DND-41 (cell line): Measurements from ENCODE around the gene GALNT13.

Experiments
- ATAC-seq: fragments of 200-7000 bp; cut with Tn5 transposase; 3 replicates; pipeline ENCODE4 v1.9.1; 2021; ENCODE audit warnings: low read depth; ENCODE audit not compliant: insufficient read depth
- DNase-seq: peaks from one replicate; pipeline ENCODE4 v3.0.0-alpha.2; 2020
- H2AFZ ChIP-seq: 2 replicates; pipeline ENCODE4 v1.6.0; 2012; ENCODE audit warnings: low read depth, low read length
- H3K27ac ChIP-seq: 2 replicates; pipeline ENCODE4 v1.5.1; 2012; ENCODE audit warnings: low read length, inconsistent platforms
- H3K27me3 ChIP-seq: fragments of 200-600 bp; sonication (generic); 2 replicates; pipeline ENCODE4 v1.6.0; 2012; ENCODE audit warnings: low read length, mild to moderate bottlenecking, inconsistent platforms; ENCODE audit not compliant: insufficient read depth, poor library complexity
- H3K36me3 ChIP-seq: 2 replicates; pipeline ENCODE4 v1.5.1; 2012; ENCODE audit warnings: low read length, inconsistent platforms; ENCODE audit not compliant: insufficient read depth
- H3K4me1 ChIP-seq: 2 replicates; pipeline ENCODE4 v1.5.1; 2012; ENCODE audit warnings: mild to moderate bottlenecking, low read length; ENCODE audit not compliant: insufficient read depth
- H3K4me2 ChIP-seq: 2 replicates; pipeline ENCODE4 v1.6.0; 2012; ENCODE audit warnings: mild to moderate bottlenecking, moderate library complexity, low read length, inconsistent platforms; ENCODE audit not compliant: insufficient read depth
- H3K4me3 ChIP-seq, 2 experiments: fragments of 200-600 bp in 1 of 2; shearing (Covaris generic) in 1 of 2; 2 replicates each; pipeline ENCODE4 v1.5.1; 2012 to 2016; ENCODE audit warnings: inconsistent platforms in 2 of 2, low read length in 2 of 2, mild to moderate bottlenecking in 2 of 2, low read depth in 1 of 2, moderate library complexity in 1 of 2
- H3K79me2 ChIP-seq: 2 replicates; pipeline ENCODE4 v1.6.0; 2012; ENCODE audit warnings: low read length, inconsistent platforms; ENCODE audit not compliant: insufficient read depth
- H3K9ac ChIP-seq: 2 replicates; pipeline ENCODE4 v1.6.0; 2012; ENCODE audit warnings: low read depth, mild to moderate bottlenecking, inconsistent platforms, low read length, moderate library complexity
- H3K9me3 ChIP-seq: 2 replicates; pipeline ENCODE4 v1.5.1; 2012; ENCODE audit warnings: low read length, moderate library complexity, mild to moderate bottlenecking, inconsistent platforms; ENCODE audit not compliant: insufficient read depth, severe bottlenecking
- H4K20me1 ChIP-seq: 2 replicates; pipeline ENCODE4 v1.6.0; 2012; ENCODE audit warnings: low read length; ENCODE audit not compliant: insufficient read depth
- EZH2 ChIP-seq: IDR thresholded peaks from 3 replicates; pipeline ENCODE4 v1.6.1; 2012; ENCODE audit warnings: borderline replicate concordance, low read depth, mild to moderate bottlenecking, moderate library complexity, low read length, inconsistent platforms; ENCODE audit not compliant: severe bottlenecking
- TF ChIP-seq, protein P1 (sequence below): IDR thresholded peaks from 2 replicates; pipeline ENCODE4 v1.5.1; 2012; ENCODE audit warnings: borderline replicate concordance, low read length, moderate library complexity, mild to moderate bottlenecking; ENCODE audit not compliant: poor library complexity, severe bottlenecking; ENCODE audit errors: extremely low read depth

The GALNT13 gene

DNA sequence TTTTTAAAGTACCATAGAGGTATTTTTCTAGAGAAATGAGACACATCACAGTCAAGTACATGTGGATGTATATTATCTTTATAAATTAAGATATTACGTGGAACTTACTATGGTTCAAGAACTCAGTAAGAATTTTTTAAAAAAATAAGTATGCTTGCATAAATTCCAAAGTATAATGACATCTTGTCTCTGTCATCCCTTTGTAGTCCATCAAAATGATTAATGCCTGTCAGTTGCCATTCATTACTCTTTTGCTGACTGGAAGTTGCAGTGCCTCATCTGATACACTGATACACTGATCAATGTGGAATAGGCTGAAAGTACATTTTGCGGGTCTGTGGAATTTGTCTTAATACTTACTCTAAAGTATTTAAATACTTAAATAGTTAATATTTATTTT is 177.2 kb downstream of the GALNT13 start:
- H3K79me2 ChIP-seq = no peaks in the 10 kb centered on the region
- no peaks in the 10 kb centered on the region for H3K36me3 ChIP-seq
- no peak overlapping the region for H3K9ac ChIP-seq
- H3K4me2 ChIP-seq = no peak overlapping the region
- no peaks in the 10 kb centered on the region for H3K27me3 ChIP-seq
- H2AFZ ChIP-seq = no peak overlapping the region
- H3K4me3 ChIP-seq = no peak overlapping the region
- DNase-seq (no peak), ATAC-seq (no peak)
- H3K4me1 ChIP-seq = no peaks in the 10 kb centered on the region
- H4K20me1 ChIP-seq = no peaks in the 10 kb centered on the region
- TF ChIP-seq, protein P1, sequence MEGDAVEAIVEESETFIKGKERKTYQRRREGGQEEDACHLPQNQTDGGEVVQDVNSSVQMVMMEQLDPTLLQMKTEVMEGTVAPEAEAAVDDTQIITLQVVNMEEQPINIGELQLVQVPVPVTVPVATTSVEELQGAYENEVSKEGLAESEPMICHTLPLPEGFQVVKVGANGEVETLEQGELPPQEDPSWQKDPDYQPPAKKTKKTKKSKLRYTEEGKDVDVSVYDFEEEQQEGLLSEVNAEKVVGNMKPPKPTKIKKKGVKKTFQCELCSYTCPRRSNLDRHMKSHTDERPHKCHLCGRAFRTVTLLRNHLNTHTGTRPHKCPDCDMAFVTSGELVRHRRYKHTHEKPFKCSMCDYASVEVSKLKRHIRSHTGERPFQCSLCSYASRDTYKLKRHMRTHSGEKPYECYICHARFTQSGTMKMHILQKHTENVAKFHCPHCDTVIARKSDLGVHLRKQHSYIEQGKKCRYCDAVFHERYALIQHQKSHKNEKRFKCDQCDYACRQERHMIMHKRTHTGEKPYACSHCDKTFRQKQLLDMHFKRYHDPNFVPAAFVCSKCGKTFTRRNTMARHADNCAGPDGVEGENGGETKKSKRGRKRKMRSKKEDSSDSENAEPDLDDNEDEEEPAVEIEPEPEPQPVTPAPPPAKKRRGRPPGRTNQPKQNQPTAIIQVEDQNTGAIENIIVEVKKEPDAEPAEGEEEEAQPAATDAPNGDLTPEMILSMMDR = no peak
- TF ChIP-seq EZH2 = no peak
- H3K27ac ChIP-seq = no peak overlapping the region
- no peaks in the 10 kb centered on the region for H3K9me3 ChIP-seq

DNA sequence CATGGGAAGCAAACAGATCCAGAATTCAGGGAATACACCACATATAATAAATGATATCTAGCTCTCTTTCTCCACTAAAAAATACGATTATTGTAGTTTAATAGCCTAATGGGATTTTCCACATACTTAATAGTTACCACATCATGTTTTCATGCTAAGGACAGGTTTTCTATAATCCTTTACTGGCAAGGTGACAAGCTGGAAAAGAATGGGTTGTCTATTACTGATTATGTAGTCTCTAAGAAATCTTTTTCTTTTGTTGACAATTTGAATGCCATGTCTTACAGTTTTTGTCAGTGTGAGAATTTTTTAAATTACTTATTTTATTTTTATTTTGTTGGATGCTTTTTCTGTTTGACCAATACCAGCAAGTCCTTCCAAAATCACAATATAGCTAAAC is 177.8 kb downstream of the GALNT13 start:
- no peaks in the 10 kb centered on the region for H4K20me1 ChIP-seq
- no peak overlapping the region for H2AFZ ChIP-seq
- no peaks in the 10 kb centered on the region for H3K9me3 ChIP-seq
- no peaks in the 10 kb centered on the region for H3K27me3 ChIP-seq
- H3K4me2 ChIP-seq = no peak overlapping the region
- no peak overlapping the region for H3K9ac ChIP-seq
- no peak overlapping the region for H3K4me3 ChIP-seq
- no peak for DNase-seq
- H3K36me3 ChIP-seq = no peaks in the 10 kb centered on the region
- no peak overlapping the region for H3K27ac ChIP-seq
- H3K79me2 ChIP-seq = no peaks in the 10 kb centered on the region
- no peak for ATAC-seq
- no peak for TF ChIP-seq EZH2
- TF ChIP-seq, protein P1 = no peak
- no peaks in the 10 kb centered on the region for H3K4me1 ChIP-seq

DNA sequence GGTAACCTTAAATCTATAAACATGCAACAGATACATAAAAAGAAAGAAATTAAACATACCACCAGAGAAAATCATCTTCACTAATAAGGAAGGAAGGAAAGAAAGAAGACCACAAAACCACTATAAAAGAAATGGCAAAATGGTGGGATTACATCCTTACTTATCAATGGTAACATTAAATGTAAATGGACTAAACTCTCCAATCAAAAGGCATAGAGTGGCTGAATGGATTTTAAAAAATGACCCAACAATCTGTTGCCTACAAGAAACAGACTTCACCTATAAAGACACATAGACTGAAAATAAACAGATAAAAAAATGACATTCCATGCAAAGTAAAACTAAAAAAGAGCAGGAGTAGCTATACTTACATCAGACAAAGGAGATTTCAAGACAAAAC is 195.4 kb downstream of the GALNT13 start:
- no peaks in the 10 kb centered on the region for H3K4me1 ChIP-seq
- peaks cover 5% of the 10 kb centered on the region for H3K9me3 ChIP-seq
- H3K4me3 ChIP-seq = no peak overlapping the region
- no peaks in the 10 kb centered on the region for H3K79me2 ChIP-seq
- no peaks in the 10 kb centered on the region for H3K27me3 ChIP-seq
- H3K9ac ChIP-seq = no peak overlapping the region
- no peak overlapping the region for H3K4me2 ChIP-seq
- no peaks in the 10 kb centered on the region for H3K36me3 ChIP-seq
- no peak overlapping the region for H3K27ac ChIP-seq
- no peaks in the 10 kb centered on the region for H4K20me1 ChIP-seq
- no peak for ATAC-seq
- TF ChIP-seq, protein P1 = no peak
- TF ChIP-seq EZH2 = no peak
- no peak for DNase-seq
- H2AFZ ChIP-seq = no peak overlapping the region

DNA sequence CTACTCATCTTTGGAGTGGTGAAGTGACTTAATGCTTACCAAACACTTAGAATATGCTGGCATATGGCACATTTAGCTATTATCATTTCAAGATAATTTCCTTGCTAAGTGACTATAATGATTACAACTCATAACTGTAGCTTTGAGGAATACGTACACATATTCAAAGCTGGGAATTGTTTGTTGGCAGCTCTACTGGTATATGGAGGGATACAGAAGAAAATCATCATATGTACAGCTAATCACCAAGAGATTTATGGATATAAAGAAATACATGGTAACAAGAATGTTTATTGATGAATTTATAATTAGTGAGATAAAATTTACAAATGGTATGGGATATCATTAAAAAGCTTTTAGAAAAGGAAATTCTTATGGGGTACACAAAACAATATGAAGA is 207.2 kb downstream of the GALNT13 start:
- no peaks in the 10 kb centered on the region for H3K36me3 ChIP-seq
- ATAC-seq (no peak), DNase-seq (no peak)
- H3K4me3 ChIP-seq = no peak overlapping the region
- H2AFZ ChIP-seq = no peak overlapping the region
- H3K9ac ChIP-seq = no peak overlapping the region
- no peaks in the 10 kb centered on the region for H3K79me2 ChIP-seq
- no peaks in the 10 kb centered on the region for H4K20me1 ChIP-seq
- H3K4me1 ChIP-seq = no peaks in the 10 kb centered on the region
- no peaks in the 10 kb centered on the region for H3K9me3 ChIP-seq
- no peak overlapping the region for H3K27ac ChIP-seq
- H3K27me3 ChIP-seq = no peaks in the 10 kb centered on the region
- no peak for TF ChIP-seq EZH2
- TF ChIP-seq, protein P1 = no peak
- H3K4me2 ChIP-seq = no peak overlapping the region
